Upper lobe of right lung (tissue), 1 donor: ENCODE data around the gene LYPD5. TPM values are rescaled to one million over a fixed set of nuclear protein-coding genes. Genes with fewer than 3 reads are reported as not detected.
A peak's percentile ranks its signal among the peaks of the same experiment; 100 is the strongest.

Source experiments
- ATAC-seq: fragments of 200-7000 bp; cut with Tn5 transposase; one replicate; pipeline ENCODE4 v1.9.1; 2020; ENCODE audit warnings: mild to moderate bottlenecking, moderate library complexity
- DNase-seq: peaks from one replicate; pipeline ENCODE4 v3.0.0-alpha.2; 2020
- H3K27ac ChIP-seq: fragments of 200-600 bp; one replicate; pipeline ENCODE4 v1.8.0; 2022
- H3K27me3 ChIP-seq: fragments of 200-600 bp; one replicate; pipeline ENCODE4 v1.8.0; 2022; ENCODE audit warnings: mild to moderate bottlenecking
- H3K36me3 ChIP-seq: fragments of 200-600 bp; one replicate; pipeline ENCODE4 v1.8.0; 2022
- H3K4me1 ChIP-seq: fragments of 200-600 bp; one replicate; pipeline ENCODE4 v1.8.0; 2022
- H3K4me3 ChIP-seq: fragments of 200-600 bp; one replicate; pipeline ENCODE4 v1.8.0; 2022; ENCODE audit warnings: mild to moderate bottlenecking
- H3K9me3 ChIP-seq: fragments of 200-600 bp; one replicate; pipeline ENCODE4 v1.8.0; 2022
- intact Hi-C: fragments of 100-400 bp; cut with DNase I; formaldehyde crosslinking; loops from one replicate; pipeline ENCODE4 v1.11.0; 2022
- total RNA-seq: library from RNA; stranded (reverse); fragmentation: NEBNext Ultra II Directional; extraction: Animal tissue kit (Norgen Biotek cat#: 25700); gene quantifications from one replicate; pipeline ENCODE4 v1.2.1, GENCODE V29; 2021
- TF ChIP-seq, protein P1 (sequence below): fragments of 200-600 bp; IDR thresholded peaks from one replicate; pipeline ENCODE4 v1.8.0; 2022; ENCODE audit warnings: antibody characterized with exemption
- donor health status: DM: no; HTN: yes; CAD: no; lungs with severe emphysema.

Gene LYPD5
- total RNA-seq, 1 donor from 2014 or later: 3.6 TPM

DNA sequence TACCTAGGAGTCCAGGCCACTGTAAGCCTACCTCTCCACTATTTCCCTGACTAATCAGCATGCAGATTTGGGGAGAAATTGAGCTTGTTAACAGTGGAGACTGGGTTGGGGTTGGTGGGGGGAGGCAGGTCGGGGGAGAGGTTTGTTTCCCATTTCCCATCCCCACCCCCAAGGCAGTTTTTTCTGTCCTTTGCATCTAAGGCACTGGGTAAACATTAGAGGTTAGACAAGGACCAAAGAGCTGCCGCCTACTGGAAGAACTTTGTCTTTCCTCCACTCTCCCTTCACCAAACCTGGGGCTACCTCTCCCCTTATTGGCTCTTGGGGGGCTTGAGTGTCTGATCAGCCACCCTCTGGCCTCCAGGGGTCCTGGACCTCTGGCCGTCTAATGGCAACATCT lies 22.4 kb downstream of the LYPD5 start:
- intact Hi-C loops: no loop called here
- DNase-seq: no peak
- TF ChIP-seq, protein P1, sequence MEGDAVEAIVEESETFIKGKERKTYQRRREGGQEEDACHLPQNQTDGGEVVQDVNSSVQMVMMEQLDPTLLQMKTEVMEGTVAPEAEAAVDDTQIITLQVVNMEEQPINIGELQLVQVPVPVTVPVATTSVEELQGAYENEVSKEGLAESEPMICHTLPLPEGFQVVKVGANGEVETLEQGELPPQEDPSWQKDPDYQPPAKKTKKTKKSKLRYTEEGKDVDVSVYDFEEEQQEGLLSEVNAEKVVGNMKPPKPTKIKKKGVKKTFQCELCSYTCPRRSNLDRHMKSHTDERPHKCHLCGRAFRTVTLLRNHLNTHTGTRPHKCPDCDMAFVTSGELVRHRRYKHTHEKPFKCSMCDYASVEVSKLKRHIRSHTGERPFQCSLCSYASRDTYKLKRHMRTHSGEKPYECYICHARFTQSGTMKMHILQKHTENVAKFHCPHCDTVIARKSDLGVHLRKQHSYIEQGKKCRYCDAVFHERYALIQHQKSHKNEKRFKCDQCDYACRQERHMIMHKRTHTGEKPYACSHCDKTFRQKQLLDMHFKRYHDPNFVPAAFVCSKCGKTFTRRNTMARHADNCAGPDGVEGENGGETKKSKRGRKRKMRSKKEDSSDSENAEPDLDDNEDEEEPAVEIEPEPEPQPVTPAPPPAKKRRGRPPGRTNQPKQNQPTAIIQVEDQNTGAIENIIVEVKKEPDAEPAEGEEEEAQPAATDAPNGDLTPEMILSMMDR: no peak

DNA sequence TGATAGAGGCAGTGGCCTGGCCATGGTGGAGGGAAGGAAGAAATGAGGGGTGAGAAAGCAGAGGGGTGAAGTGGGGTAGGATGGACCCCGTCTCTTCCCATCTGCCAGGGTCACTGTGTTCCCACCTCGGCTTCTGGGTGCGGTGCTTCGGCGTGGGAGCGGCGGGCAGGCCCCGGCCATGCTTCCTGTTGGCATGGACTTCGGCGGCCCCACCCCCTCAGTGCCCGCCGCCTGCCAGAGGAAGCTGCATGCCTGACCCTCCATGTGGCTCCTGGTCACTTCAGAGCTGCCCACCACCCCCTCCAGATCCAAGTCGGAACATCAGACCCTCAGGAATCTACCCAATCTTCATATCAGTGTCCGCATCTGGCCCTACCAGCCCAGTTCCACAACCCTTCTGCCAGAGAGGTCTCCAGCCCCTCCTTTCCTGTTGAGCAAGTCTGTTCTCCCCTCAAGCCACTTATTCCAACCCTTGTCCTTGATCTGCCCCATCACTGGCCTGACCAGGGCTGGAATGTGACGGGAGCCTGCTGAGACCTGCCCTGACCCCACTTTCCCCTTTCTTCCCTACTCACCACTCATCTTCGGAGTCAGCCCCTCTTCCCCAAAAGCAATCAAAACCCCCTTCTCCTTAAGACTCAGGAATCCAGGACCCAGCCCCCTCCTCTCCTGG lies 23.0 kb downstream of the LYPD5 start:
- Histone ChIP-seq H3K27me3 (peaks cover 8% of the 10 kb centered on the region), H3K4me1 (peaks cover 29% of the 10 kb centered on the region), H3K27ac (no peak overlapping the region), H3K36me3 (no peaks in the 10 kb centered on the region), H3K4me3 (peak overlapping the region; percentile 3), H3K9me3 (no peaks in the 10 kb centered on the region)
- intact Hi-C loops: no loop called here
- ATAC-seq (peak; percentile 51), DNase-seq (peak; percentile 74)
- TF ChIP-seq, protein P1: no peak

More for the DNA sequence above, 22.4 kb downstream of the LYPD5 start:
- peaks cover 8% of the 10 kb centered on the region for H3K27me3 ChIP-seq
- peaks cover 24% of the 10 kb centered on the region for H3K4me1 ChIP-seq
- peak overlapping the region; percentile 10 for H3K4me3 ChIP-seq
- no peak for ATAC-seq
- no peaks in the 10 kb centered on the region for H3K36me3 ChIP-seq
- H3K9me3 ChIP-seq: no peaks in the 10 kb centered on the region
- H3K27ac ChIP-seq: no peak overlapping the region

DNA sequence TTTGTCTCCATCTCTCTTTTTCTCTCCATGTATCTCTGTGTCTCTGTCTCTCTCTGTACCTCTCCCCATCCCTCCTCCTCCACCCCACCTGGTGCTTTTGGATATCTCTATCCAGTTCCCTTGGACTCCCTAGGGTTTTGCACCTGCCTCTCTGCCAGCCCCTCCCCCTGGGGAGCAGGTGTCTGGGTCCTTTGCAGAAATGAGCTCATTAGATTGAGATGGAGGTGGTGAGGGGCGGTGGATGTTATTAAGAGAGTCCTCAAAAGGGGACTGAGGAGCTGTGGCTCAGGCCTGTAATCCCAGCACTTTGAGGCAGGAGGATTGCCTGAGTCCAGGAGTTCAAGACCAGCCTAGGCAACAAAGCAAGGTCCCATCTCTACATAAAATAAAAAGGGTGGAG lies 23.6 kb downstream of the LYPD5 start:
- ATAC-seq (no peak), DNase-seq (no peak)
- no peaks in the 10 kb centered on the region for H3K36me3 ChIP-seq
- TF ChIP-seq, protein P1: no peak
- peaks cover 8% of the 10 kb centered on the region for H3K27me3 ChIP-seq
- no peaks in the 10 kb centered on the region for H3K9me3 ChIP-seq
- intact Hi-C loops: no loop called here
- H3K27ac ChIP-seq: no peak overlapping the region
- H3K4me1 ChIP-seq: peaks cover 33% of the 10 kb centered on the region
- H3K4me3 ChIP-seq: no peak overlapping the region

DNA sequence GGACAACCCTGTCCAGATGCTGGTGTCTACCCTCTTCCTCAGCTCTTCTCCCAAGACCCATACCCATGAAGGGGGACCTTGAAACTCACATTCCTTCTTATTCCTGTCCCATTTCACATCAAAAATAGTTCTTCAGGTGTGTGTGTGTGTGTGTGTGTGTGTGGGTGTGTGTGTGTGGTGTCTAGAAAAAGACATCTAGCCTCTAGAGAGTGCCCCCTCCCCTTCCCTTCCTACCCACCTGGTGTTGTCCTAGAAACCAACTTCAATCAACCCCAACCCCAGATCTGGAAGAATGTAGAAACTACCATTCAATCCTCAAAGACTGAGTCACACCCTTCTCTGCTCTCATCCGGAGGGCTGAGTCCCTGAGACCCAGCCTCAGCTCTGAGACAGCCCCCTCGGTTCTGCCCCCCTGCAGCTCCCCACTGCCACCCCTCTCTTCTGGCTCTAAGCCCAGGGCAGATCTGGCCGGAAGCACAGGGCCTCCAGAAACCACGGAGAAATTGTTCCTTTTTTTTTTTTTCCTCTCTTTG lies 25.0 kb downstream of the LYPD5 start:
- Histone ChIP-seq H3K9me3 (no peaks in the 10 kb centered on the region), H3K27me3 (peaks cover 8% of the 10 kb centered on the region), H3K36me3 (no peaks in the 10 kb centered on the region), H3K4me3 (no peak overlapping the region), H3K27ac (no peak overlapping the region), H3K4me1 (peaks cover 33% of the 10 kb centered on the region)
- ATAC-seq (peak; percentile 3), DNase-seq (no peak)
- TF ChIP-seq, protein P1: no peak
- intact Hi-C loops: no loop called here

DNA sequence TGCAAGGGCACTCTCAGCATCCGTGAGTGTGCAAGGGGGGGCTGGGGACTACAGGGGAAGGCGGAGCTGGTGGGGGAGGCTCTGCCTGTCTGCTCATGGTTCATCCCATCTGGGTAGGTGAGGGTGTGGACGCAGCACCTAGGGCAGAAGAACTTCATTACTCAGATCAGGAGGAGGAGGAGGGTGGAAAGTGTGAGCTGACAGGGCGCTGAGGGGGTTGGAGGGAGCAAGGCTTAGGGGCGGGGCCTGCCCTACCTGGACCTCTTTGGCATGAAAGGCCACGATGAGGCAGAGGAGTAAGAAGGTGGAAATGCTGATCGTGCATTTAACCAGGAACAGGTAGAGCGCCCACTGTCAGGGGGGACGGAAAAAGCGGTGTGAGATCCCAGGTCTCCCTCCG lies 26.0 kb downstream of the LYPD5 start:
- intact Hi-C loops: no loop called here
- Histone ChIP-seq H3K9me3 (no peaks in the 10 kb centered on the region), H3K27ac (no peak overlapping the region), H3K27me3 (peaks cover 2% of the 10 kb centered on the region), H3K4me3 (no peak overlapping the region), H3K36me3 (no peaks in the 10 kb centered on the region), H3K4me1 (peaks cover 33% of the 10 kb centered on the region)
- ATAC-seq: no peak
- TF ChIP-seq, protein P1: no peak
- no peak for DNase-seq
